ENCODE measurements around the gene RRP8.

RRP8 gene

DNA sequence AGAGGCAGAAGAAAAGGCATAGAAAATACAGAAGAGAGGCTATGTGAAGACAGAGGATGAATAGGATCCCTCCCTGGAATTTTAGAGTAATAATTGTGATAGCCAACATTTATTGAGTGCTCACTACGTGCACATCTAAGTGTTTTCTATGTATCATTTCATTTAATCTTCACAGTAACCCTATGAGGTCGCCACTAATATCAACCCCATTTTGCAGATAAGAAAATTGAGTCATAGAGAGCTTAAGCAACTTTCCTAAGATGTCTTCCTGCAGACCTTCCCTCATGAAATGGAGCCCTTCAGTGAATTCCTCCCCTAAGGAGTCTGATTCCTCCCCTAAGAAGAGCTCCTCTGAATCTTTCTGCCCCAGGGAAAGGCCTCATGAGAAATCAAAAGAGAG lies 38.1 kb downstream of the RRP8 start:
- TF ChIP-seq, protein P1, sequence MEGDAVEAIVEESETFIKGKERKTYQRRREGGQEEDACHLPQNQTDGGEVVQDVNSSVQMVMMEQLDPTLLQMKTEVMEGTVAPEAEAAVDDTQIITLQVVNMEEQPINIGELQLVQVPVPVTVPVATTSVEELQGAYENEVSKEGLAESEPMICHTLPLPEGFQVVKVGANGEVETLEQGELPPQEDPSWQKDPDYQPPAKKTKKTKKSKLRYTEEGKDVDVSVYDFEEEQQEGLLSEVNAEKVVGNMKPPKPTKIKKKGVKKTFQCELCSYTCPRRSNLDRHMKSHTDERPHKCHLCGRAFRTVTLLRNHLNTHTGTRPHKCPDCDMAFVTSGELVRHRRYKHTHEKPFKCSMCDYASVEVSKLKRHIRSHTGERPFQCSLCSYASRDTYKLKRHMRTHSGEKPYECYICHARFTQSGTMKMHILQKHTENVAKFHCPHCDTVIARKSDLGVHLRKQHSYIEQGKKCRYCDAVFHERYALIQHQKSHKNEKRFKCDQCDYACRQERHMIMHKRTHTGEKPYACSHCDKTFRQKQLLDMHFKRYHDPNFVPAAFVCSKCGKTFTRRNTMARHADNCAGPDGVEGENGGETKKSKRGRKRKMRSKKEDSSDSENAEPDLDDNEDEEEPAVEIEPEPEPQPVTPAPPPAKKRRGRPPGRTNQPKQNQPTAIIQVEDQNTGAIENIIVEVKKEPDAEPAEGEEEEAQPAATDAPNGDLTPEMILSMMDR (conservative IDR thresholded peaks at IDR 0.05; ENCODE audit: control insufficient read depth, insufficient read depth, low read depth, low read length) = no peak
- H3K4me3 ChIP-seq (ENCODE audit: control insufficient read depth, low read depth, low read length) = no peak overlapping the region
- no peak for DNase-seq (ENCODE audit: low read depth)

GRCh38 chr11:6563667-6564066 lies 39.7 kb downstream of the RRP8 start:
- TF ChIP-seq, protein P1 (conservative IDR thresholded peaks at IDR 0.05; ENCODE audit: control insufficient read depth, insufficient read depth, low read depth, low read length) = no peak
- DNase-seq (ENCODE audit: low read depth) = no peak

GRCh38 chr11:6563121-6563619 lies 40.2 kb downstream of the RRP8 start:
- no peak for DNase-seq (ENCODE audit: low read depth)
- TF ChIP-seq, protein P1 (conservative IDR thresholded peaks at IDR 0.05; ENCODE audit: control insufficient read depth, insufficient read depth, low read depth, low read length) = no peak
- H3K4me3 ChIP-seq (ENCODE audit: control insufficient read depth, low read depth, low read length) = no peak overlapping the region

More at GRCh38 chr11:6563667-6564066, 39.7 kb downstream of the RRP8 start:
- H3K4me3 ChIP-seq (ENCODE audit: control insufficient read depth, low read depth, low read length) = no peak overlapping the region

- DNase-seq (ENCODE audit: low read depth) = no peak
- TF ChIP-seq, protein P1 (conservative IDR thresholded peaks at IDR 0.05; ENCODE audit: control insufficient read depth, insufficient read depth, low read depth, low read length) = no peak
- no peak overlapping the region for H3K4me3 ChIP-seq (ENCODE audit: control insufficient read depth, low read depth, low read length)
Measured at GRCh38 chr11:6561288-6561687, 42.1 kb downstream of the RRP8 start.

- no peak for DNase-seq (ENCODE audit: low read depth)
- TF ChIP-seq, protein P1 (conservative IDR thresholded peaks at IDR 0.05; ENCODE audit: control insufficient read depth, insufficient read depth, low read depth, low read length) = no peak
- H3K4me3 ChIP-seq (ENCODE audit: control insufficient read depth, low read depth, low read length) = no peak overlapping the region
Measured at GRCh38 chr11:6559369-6559768, 44.0 kb downstream of the RRP8 start.

DNA sequence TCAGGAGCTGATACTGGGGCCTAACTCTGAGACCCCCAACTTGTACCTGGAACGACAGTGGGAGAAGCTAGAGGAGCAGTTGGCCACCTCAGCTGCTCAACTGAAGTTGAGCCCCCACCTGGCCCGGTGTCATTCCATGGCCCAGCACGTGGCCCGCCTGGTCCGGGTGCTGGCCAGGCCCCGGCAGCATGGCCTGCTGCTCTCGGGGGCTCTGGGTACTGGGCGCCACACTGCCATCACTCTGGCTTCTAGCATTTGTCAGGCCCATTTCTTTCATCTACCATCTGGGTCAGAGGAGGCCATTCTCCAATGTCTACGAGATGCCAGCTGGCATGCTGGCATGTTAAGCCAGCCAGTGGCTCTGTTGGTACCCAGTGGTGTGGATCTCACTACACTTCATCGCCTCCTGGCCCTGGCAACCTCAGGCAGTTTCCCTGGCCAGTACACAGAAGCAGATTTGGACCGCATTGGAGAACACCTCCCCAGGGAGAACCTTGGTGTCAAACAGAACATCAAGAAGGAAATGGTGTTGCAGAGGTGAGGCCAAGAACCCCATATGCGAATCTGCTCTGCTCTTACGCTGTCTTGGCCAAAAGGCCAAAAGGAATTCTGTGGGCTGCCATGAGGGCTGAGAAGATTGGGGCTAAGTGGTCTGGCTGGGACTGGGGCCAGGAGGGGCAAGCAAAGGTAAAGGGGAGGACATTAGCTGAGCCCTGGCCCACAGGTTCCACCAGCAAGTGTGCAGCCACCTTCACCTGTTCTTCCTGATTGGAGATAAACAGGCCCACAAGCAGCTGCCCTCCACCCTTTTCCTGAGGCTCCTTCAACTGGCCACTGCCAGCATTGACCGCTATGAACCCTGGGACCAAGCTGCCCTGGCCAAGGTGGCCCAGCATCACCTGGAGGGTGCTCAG lies 45.4 kb downstream of the RRP8 start:
- no peak overlapping the region for H3K4me3 ChIP-seq (ENCODE audit: control insufficient read depth, low read depth, low read length)
- TF ChIP-seq, protein P1 (conservative IDR thresholded peaks at IDR 0.05; ENCODE audit: control insufficient read depth, insufficient read depth, low read depth, low read length) = no peak
- no peak for DNase-seq (ENCODE audit: low read depth)
